GM10248 (cell line): Measurements from ENCODE around the gene RBBP8.

Experiments used
- CTCF ChIA-PET: fragments of 300-600 bp; sonication (Branson Sonifier 250); formaldehyde crosslinking; extraction: SDS; loops from one replicate; lab custom pipeline; 2021; ENCODE audit warnings: antibody characterized with exemption; lab: Yijun Ruan, JAX
- POLR2A ChIA-PET: fragments of 350-650 bp; sonication (Branson Sonifier 250); formaldehyde crosslinking; extraction: SDS; loops from one replicate; lab custom pipeline; 2020; ENCODE audit warnings: antibody characterized with exemption; lab: Yijun Ruan, JAX
- DNase-seq: peaks from one replicate; pipeline ENCODE4 v3.0.0; 2012; ENCODE audit errors: extremely low spot score
- TF ChIP-seq, protein P1 (sequence below): IDR thresholded peaks from 2 replicates; pipeline ENCODE4 v1.5.1; 2012; ENCODE audit warnings: mild to moderate bottlenecking, low read depth; ENCODE audit errors: extremely low read depth, missing control alignments, control extremely low read depth

RBBP8 gene

DNA sequence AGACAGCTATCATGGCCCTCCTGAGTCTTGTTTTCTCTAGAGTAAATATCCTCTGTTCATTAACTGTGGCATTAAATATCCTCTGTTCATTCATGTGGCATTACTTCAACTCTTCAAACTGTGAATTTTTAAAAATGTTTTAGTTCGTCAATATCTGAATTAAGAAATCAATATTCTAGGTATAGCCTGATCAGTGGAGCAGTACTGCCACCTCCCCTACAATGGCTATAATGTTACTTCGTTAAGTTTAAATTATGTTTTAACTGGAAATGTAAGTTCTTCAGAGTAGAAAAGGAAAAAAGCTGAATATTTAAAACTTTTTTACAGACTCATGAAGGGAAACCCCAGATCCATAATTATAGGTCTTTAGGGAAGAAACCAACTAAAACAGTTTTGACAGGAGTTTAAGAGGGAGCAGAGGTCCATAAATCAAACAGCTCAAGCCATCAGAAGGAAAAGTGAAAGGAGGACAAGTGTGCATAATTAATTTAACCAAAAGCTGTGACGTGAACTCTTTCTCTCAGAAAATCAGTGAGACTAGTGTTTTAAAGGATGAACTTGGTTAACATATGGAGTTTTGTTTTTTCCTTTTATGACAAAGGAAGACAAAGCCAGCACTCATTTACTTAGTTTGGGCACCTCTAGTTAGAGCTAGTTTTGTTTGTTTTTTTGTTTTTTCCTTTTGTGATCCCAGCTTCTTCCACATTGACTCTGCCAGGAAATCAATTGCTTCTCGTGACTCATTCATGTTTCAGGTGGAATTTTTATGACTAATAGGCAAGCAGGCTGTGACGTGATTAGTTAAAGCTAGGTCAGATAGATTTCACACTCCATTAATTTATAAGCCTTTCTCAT is 44.9 kb downstream of the RBBP8 start:
- POLR2A ChIA-PET: interaction anchor here (0.6 to 0.7 kb wide), 2 partner anchors 85 to 497 kb away, joined by 5 to 7 read pairs; no protein-coding TSS in a partner anchor
- no peak for DNase-seq
- CTCF ChIA-PET: interaction anchor here (1.0 to 3.3 kb wide), 11 partner anchors 7 to 164 kb away, joined by 3 to 21 read pairs (median 7); no protein-coding TSS in a partner anchor

DNA sequence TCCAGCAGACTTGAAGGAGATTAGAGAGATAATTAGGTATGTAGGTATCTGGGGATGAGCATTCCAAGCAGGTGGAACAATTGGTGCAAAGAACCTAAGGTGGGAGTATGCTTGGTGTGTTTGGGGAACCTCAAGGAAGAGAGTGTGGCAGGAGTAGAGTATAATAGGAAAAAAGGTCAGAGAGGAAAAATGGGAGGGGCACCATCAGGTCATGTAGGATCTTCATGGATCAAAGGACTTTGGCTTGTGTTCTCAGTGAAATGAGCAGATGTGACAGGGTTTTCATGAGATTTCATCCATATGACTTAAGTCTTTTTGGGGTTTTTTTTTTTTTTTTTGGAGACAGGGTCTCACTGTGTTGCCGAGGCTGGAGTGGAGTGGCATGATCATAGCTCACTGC is 47.3 kb downstream of the RBBP8 start:
- CTCF ChIA-PET: interaction anchor here (3.3 kb wide), 1 partner anchor 50 kb away, joined by 21 read pairs; no protein-coding TSS in a partner anchor
- no peak for DNase-seq
- TF ChIP-seq, protein P1, sequence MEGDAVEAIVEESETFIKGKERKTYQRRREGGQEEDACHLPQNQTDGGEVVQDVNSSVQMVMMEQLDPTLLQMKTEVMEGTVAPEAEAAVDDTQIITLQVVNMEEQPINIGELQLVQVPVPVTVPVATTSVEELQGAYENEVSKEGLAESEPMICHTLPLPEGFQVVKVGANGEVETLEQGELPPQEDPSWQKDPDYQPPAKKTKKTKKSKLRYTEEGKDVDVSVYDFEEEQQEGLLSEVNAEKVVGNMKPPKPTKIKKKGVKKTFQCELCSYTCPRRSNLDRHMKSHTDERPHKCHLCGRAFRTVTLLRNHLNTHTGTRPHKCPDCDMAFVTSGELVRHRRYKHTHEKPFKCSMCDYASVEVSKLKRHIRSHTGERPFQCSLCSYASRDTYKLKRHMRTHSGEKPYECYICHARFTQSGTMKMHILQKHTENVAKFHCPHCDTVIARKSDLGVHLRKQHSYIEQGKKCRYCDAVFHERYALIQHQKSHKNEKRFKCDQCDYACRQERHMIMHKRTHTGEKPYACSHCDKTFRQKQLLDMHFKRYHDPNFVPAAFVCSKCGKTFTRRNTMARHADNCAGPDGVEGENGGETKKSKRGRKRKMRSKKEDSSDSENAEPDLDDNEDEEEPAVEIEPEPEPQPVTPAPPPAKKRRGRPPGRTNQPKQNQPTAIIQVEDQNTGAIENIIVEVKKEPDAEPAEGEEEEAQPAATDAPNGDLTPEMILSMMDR: no peak
- POLR2A ChIA-PET: no interaction called here

More for the DNA sequence above, 44.9 kb downstream of the RBBP8 start:
- TF ChIP-seq, protein P1: no peak

DNA sequence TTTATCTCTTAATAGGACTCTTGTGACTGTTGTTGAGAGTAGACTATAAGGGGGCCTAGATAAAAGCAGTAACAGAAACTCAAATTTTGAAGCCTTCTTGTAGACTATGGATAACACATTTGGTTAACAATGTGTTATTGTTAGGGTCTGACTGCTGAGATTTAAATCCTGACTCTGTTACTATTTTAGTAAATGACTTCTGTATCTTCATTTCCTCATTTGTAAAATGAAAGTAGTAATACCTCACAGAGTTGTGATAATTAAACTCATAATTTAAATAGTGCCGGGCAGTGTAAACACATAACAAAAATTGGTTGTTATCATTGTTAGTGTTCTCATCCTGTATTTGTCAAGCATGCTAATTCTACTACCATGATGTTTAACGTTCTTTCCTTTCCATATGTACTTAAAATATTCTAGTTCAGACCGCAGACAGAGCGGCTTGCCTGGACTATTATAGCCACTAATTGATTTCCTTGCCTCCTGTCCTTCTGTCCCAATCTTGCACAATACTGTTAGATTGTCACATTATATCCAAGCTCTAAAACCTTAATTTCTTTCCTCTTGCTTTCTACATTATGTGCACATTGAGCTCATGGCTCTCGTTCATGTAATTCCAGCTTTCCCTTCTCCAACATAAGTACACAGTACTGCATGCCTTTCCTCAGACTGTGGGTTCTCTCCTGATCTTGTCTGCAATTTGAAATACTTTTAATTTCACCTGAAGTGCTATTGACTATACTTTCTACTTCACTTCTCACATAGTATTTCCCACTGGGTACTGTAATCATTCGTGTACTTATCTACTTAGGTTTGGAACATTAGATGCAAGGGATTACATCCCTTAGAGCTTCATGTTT is 48.4 kb downstream of the RBBP8 start:
- POLR2A ChIA-PET: no interaction called here
- DNase-seq: no peak
- CTCF ChIA-PET: interaction anchor here (1.0 to 4.4 kb wide), 6 partner anchors 14 to 183 kb away, joined by 3 to 38 read pairs (median 3); no protein-coding TSS in a partner anchor
- TF ChIP-seq, protein P1: no peak

DNA sequence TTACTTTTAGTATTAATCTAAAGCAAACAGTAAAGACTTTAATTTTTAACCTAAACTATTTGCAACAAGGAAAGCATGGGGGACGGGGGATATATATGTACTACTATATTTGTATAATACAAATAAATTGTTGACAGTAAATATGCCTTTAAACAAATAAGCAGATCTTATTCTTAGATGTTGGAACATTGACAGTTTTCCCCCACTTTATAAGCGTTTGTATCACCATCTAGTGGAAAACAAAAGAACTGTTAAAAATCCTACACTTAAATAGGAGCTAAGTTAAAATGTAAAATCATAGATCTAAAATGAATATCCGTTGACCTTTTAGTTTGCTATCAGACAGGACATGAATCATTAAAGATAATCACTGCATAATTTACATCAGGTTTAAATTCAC is 50.0 kb downstream of the RBBP8 start:
- POLR2A ChIA-PET: no interaction called here
- CTCF ChIA-PET: interaction anchor here (0.6 to 4.4 kb wide), 22 partner anchors 9 to 253 kb away, joined by 3 to 38 read pairs (median 4); partner anchors contain the start of gene RBBP8
- peak; percentile 20 for DNase-seq
- TF ChIP-seq, protein P1: peak; percentile 29

DNA sequence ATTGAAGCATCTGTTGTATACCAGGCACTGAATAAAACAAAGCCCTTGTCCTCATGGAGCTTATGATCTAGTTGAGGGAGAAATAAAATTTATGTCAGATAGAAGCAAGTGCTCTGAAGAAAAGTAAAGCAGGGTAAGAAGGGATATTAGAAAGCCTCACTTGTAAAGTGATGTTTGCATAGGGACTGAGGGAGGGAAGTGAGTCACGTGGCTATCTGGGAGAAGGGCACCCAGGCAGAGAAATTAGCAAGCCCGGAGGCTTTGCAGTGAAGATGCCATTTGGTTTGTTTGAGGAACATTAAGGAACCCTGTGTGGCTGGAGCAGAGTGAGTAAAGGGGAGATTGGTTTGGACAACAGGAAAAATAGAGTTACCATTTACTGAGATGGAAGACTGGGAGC is 52.1 kb downstream of the RBBP8 start:
- CTCF ChIA-PET: interaction anchor here (1.0 to 4.4 kb wide), 7 partner anchors 18 to 185 kb away, joined by 3 to 38 read pairs (median 5); no protein-coding TSS in a partner anchor
- DNase-seq: no peak

More for the DNA sequence above, 52.1 kb downstream of the RBBP8 start:
- TF ChIP-seq, protein P1: no peak
- POLR2A ChIA-PET: no interaction called here
